K562 (cell line): ENCODE results near the gene TOMM40L. TPM values are rescaled to one million over a fixed set of nuclear protein-coding genes. Genes with fewer than 3 reads are reported as not detected.
A peak's percentile ranks its signal among the peaks of the same experiment; 100 is the strongest.

ENCODE experiments used
- ARID1B ChIP-seq: fragments of 450-650 bp; IDR thresholded peaks from 2 replicates; pipeline ENCODE4 v1.6.1; 2016; ENCODE audit warnings: antibody characterized with exemption, mild to moderate bottlenecking, inconsistent platforms
- BCOR ChIP-seq: fragments of 450-650 bp; IDR thresholded peaks from 2 replicates; pipeline ENCODE4 v1.6.1; 2016
- BRD9 ChIP-seq: fragments of 450-650 bp; IDR thresholded peaks from 2 replicates; pipeline ENCODE4 v1.6.1; 2018; ENCODE audit warnings: low read depth; ENCODE audit not compliant: partially characterized antibody
- CBX3 ChIP-seq, 2 experiments: IDR thresholded peaks; 1 replicate in 1 of 2; 2 replicates in 1 of 2; pipeline ENCODE4 v1.6.1; 2012; ENCODE audit warnings: inconsistent platforms in 2 of 2, low read length in 2 of 2, borderline replicate concordance in 1 of 2, control low read depth in 1 of 2
- CHD4 ChIP-seq: fragments of 200-600 bp; sonication (generic); IDR thresholded peaks from 3 replicates; pipeline ENCODE4 v1.6.1; 2012; ENCODE audit warnings: low read depth, mild to moderate bottlenecking, mixed read lengths, low read length, inconsistent platforms; ENCODE audit not compliant: insufficient read depth, insufficient replicate concordance, poor library complexity, severe bottlenecking
- ESRRA ChIP-seq: fragments of 450-650 bp; IDR thresholded peaks from 2 replicates; pipeline ENCODE4 v1.6.1; 2014; ENCODE audit warnings: low read depth, mild to moderate bottlenecking, moderate library complexity, borderline replicate concordance
- FOS ChIP-seq: IDR thresholded peaks from 3 replicates; pipeline ENCODE4 v1.6.1; 2011; ENCODE audit not compliant: insufficient read length; ENCODE audit errors: extremely low read depth
- GABPB2 ChIP-seq: fragments of 250-450 bp; sonication (Bioruptor Pico); conservative IDR thresholded peaks from 2 replicates; pipeline ENCODE4 v1.5.1; 2021; ENCODE audit warnings: mild to moderate bottlenecking
- GATA2 ChIP-seq: sonication (generic); formaldehyde crosslinking; IDR thresholded peaks from 2 replicates; pipeline ENCODE4 v1.4.0; 2020; ENCODE audit warnings: mild to moderate bottlenecking, missing genetic modification reagents
- GMEB1 ChIP-seq: fragments of 250-450 bp; sonication (Bioruptor Pico); IDR thresholded peaks from 2 replicates; pipeline ENCODE4 v1.4.0; 2020; ENCODE audit warnings: mild to moderate bottlenecking
- LARP7 ChIP-seq: fragments of 450-650 bp; IDR thresholded peaks from 2 replicates; pipeline ENCODE4 v1.6.1; 2016
- MEIS2 ChIP-seq: fragments of 450-650 bp; IDR thresholded peaks from 2 replicates; pipeline ENCODE4 v1.6.1; 2014; ENCODE audit warnings: mild to moderate bottlenecking; ENCODE audit not compliant: partially characterized antibody
- NR1H2 ChIP-seq: sonication (generic); formaldehyde crosslinking; IDR thresholded peaks from 2 replicates; pipeline ENCODE4 v1.4.0; 2020; ENCODE audit warnings: mild to moderate bottlenecking, missing genetic modification reagents
- POLR3A ChIP-seq: IDR thresholded peaks from 2 replicates; pipeline ENCODE4 v1.6.1; 2011; ENCODE audit warnings: borderline replicate concordance, mild to moderate bottlenecking, moderate library complexity; ENCODE audit not compliant: insufficient read length, insufficient read depth; ENCODE audit errors: extremely low read depth
- RBM34 ChIP-seq: fragments of 200-400 bp; formaldehyde crosslinking; IDR thresholded peaks from 2 replicates; pipeline ENCODE4 v1.6.1; 2018; ENCODE audit warnings: low read length, borderline replicate concordance; ENCODE audit not compliant: insufficient read depth
- SNRNP70 ChIP-seq: fragments of 200-400 bp; formaldehyde crosslinking; optimal IDR thresholded peaks from 2 replicates; pipeline ENCODE3; 2017; ENCODE audit warnings: low read depth, low read length
- TAF1 ChIP-seq: IDR thresholded peaks from 2 replicates; pipeline ENCODE4 v1.6.1; 2011; ENCODE audit warnings: mild to moderate bottlenecking, low read length, moderate library complexity; ENCODE audit not compliant: insufficient read depth, control insufficient read depth, severe bottlenecking; ENCODE audit errors: extremely low read depth
- TFAM ChIP-seq: fragments of 250-450 bp; sonication (Bioruptor Pico); conservative IDR thresholded peaks from 2 replicates; pipeline ENCODE4 v1.5.0; 2021; ENCODE audit warnings: mild to moderate bottlenecking, moderate library complexity
- ZBTB33 ChIP-seq: sonication (generic); formaldehyde crosslinking; IDR thresholded peaks from 2 replicates; pipeline ENCODE4 v1.8.1; 2023; ENCODE audit warnings: mild to moderate bottlenecking, missing genetic modification reagents
- ZNF12 ChIP-seq: sonication (generic); formaldehyde crosslinking; IDR thresholded peaks from 2 replicates; pipeline ENCODE4 v1.4.0; 2020; ENCODE audit warnings: mild to moderate bottlenecking, missing genetic modification reagents
- ZNF133 ChIP-seq: fragments of 250-450 bp; sonication (Bioruptor Pico); IDR thresholded peaks from 2 replicates; pipeline ENCODE4 v1.4.0; 2020; ENCODE audit warnings: mild to moderate bottlenecking
- ZNF316 ChIP-seq: fragments of 450-650 bp; IDR thresholded peaks from 2 replicates; pipeline ENCODE4 v1.6.1; 2016
- ZNF395 ChIP-seq: fragments of 200-800 bp; sonication (Bioruptor generic); IDR thresholded peaks from 2 replicates; pipeline ENCODE4 v1.6.1; 2017; ENCODE audit warnings: missing genetic modification characterization, missing compliant biosample characterization
- ZNF764 ChIP-seq: fragments of 250-450 bp; sonication (Bioruptor Pico); IDR thresholded peaks from 2 replicates; pipeline ENCODE4 v1.4.0; 2020; ENCODE audit warnings: low read depth, mild to moderate bottlenecking, moderate library complexity
- polyA plus RNA-seq, 8 experiments: library from polyadenylated mRNA; depleted of rRNA in 4 of 8; stranded (reverse) in 5 of 8; unstranded in 3 of 8; fragments of >200 nt; fragmentation: Nextera tagmentation in 2 of 8; fragmentation: Illumina TruSeq in 1 of 8; extraction: Ambion mirVana in 2 of 8; extraction: Trizol in 1 of 8; gene quantifications; 2 replicates each; pipeline versions ENCODE4 v1.2.1 to v1.2.3, GENCODE V29; 2011 to 2014; ENCODE audit warnings: inconsistent platforms in 1 of 8, missing spikeins in 1 of 8
- total RNA-seq, 7 experiments: library from RNA; depleted of rRNA in 6 of 7; stranded (reverse); fragments of >200 nt in 6 of 7; fragmentation: Illumina TruSeq in 2 of 7; extraction: Trizol in 2 of 7; gene quantifications; 2 replicates each; pipeline versions ENCODE4 v1.2.1 to v1.2.3, GENCODE V29; 2011 to 2021; ENCODE audit warnings: low replicate concordance in 1 of 7

The TOMM40L gene
- total and polyA plus RNA-seq, 9 of the 15 experiments (the other 6 are each of a cell fraction or from before 2014, with no cell fraction given) = 9.6 to 33.6 (median 25.2) TPM

- no peak for TF ChIP-seq CBX3 (IDR thresholded peaks at IDR 0.05; ENCODE audit: borderline replicate concordance in 1 of 2, low read length in 2 of 2)
- no peak for TF ChIP-seq GABPB2 (CRISPR knock-in tag)
- no peak for TF ChIP-seq POLR3A
- TF ChIP-seq ZBTB33 (CRISPR knock-in tag) = peak; percentile 29; the same call in 1 of the 2 replicates
- no peak for TF ChIP-seq FOS
- TF ChIP-seq TFAM (CRISPR knock-in tag) = no peak
- TF ChIP-seq ESRRA = no peak
- TF ChIP-seq ZNF395 (CRISPR knock-in tag) = no peak
- no peak for TF ChIP-seq ZNF764 (CRISPR knock-in tag)
- no peak for TF ChIP-seq NR1H2 (CRISPR knock-in tag)
- no peak for TF ChIP-seq CHD4
- no peak for TF ChIP-seq RBM34
- no peak for TF ChIP-seq TAF1
- TF ChIP-seq BRD9 = peak; percentile 38
- TF ChIP-seq GMEB1 = no peak
- no peak; the same call in 1 of the 2 replicates for TF ChIP-seq GATA2 (CRISPR knock-in tag)
- TF ChIP-seq ZNF12 (CRISPR knock-in tag) = no peak
- no peak for TF ChIP-seq BCOR
- TF ChIP-seq ARID1B = no peak
- no peak for TF ChIP-seq SNRNP70
- TF ChIP-seq ZNF133 (CRISPR knock-in tag) = no peak
- TF ChIP-seq ZNF316 = no peak
- TF ChIP-seq LARP7 = no peak
- TF ChIP-seq MEIS2 = no peak
Measured at GRCh38 chr1:161192476-161193465, 33.1 kb upstream of the TOMM40L start (continued).
